ENCODE data around the gene HIGD1B. TPM values are rescaled to one million over a fixed set of nuclear protein-coding genes. Genes with fewer than 3 reads are reported as not detected.

The HIGD1B gene
- total RNA-seq, 2 donors from 2014 or later, result not detected

GRCh38 chr17:44827863-44828262, 19.8 kb upstream of the HIGD1B start:
- peaks cover 6% of the 10 kb centered on the region for H3K36me3 Mint-ChIP-seq
- no peak for DNase-seq (ENCODE audit: low spot score)
- peaks cover 7 to 8% of the 10 kb centered on the region in 2 donors for H3K4me1 Mint-ChIP-seq (ENCODE audit: low read depth in 2 of 2)
- peaks cover 25 to 33% of the 10 kb centered on the region in 2 donors for H3K27me3 Mint-ChIP-seq
- no peak overlapping the region for H3K4me3 Mint-ChIP-seq
- no peaks in the 10 kb centered on the region for H3K9me3 Mint-ChIP-seq
- no peak for ATAC-seq
- no peak overlapping the region for H3K27ac Mint-ChIP-seq

GRCh38 chr17:44828919-44829522, 18.7 kb upstream of the HIGD1B start:
- Mint-ChIP-seq H3K9me3 (no peaks in the 10 kb centered on the region), H3K36me3 (peaks cover 6% of the 10 kb centered on the region), H3K27ac (no peak overlapping the region), H3K4me1 (ENCODE audit: low read depth in 2 of 2) (peaks cover 7 to 8% of the 10 kb centered on the region in 2 donors), H3K27me3 (peaks cover 31 to 44% of the 10 kb centered on the region in 2 donors), H3K4me3 (peak overlapping the region; percentile 81)
- DNase-seq (ENCODE audit: low spot score) (no peak), ATAC-seq (no peak)

- Mint-ChIP-seq H3K4me1 (ENCODE audit: low read depth in 2 of 2) (peaks cover 7 to 8% of the 10 kb centered on the region in 2 donors), H3K27ac (no peak within 1 kb of the TSS), H3K4me3 (peak within 1 kb of the TSS; percentile 81), H3K9me3 (no peaks in the 10 kb centered on the region), H3K27me3 (peaks cover 31 to 44% of the 10 kb centered on the region in 2 donors), H3K36me3 (peaks cover 6% of the 10 kb centered on the region)
- DNase-seq (ENCODE audit: low spot score) (no peak), ATAC-seq (peak; percentile 51 to 72)
These were observed 17.9 kb upstream of the HIGD1B start, which contains the start of gene GJC1 for GRCh38 chr17:44829523-44830358. Gene GJC1 (minus strand): TSS chr17:44830287. CDS start chr17:44805817, 24,470 bp downstream.

GRCh38 chr17:44830359-44831288, 17.1 kb upstream of the HIGD1B start:
- H3K9me3 Mint-ChIP-seq, result no peaks in the 10 kb centered on the region
- ATAC-seq, result peak; percentile 37 to 59
- H3K36me3 Mint-ChIP-seq, result peaks cover 6% of the 10 kb centered on the region
- H3K4me3 Mint-ChIP-seq, result peak overlapping the region; percentile 56
- peaks cover 7 to 8% of the 10 kb centered on the region in 2 donors for H3K4me1 Mint-ChIP-seq (ENCODE audit: low read depth in 2 of 2)
- H3K27me3 Mint-ChIP-seq, result peaks cover 34 to 44% of the 10 kb centered on the region in 2 donors
- H3K27ac Mint-ChIP-seq, result no peak overlapping the region
- DNase-seq (ENCODE audit: low spot score), result no peak

GRCh38 chr17:44831371-44831770, 16.3 kb upstream of the HIGD1B start:
- no peak overlapping the region for H3K27ac Mint-ChIP-seq
- H3K4me3 Mint-ChIP-seq, result no peak overlapping the region
- H3K4me1 Mint-ChIP-seq (ENCODE audit: low read depth in 2 of 2), result peaks cover 7 to 8% of the 10 kb centered on the region in 2 donors
- H3K9me3 Mint-ChIP-seq, result no peaks in the 10 kb centered on the region
- peaks cover 6% of the 10 kb centered on the region for H3K36me3 Mint-ChIP-seq
- DNase-seq (ENCODE audit: low spot score) (no peak), ATAC-seq (no peak)
- peaks cover 34 to 44% of the 10 kb centered on the region in 2 donors for H3K27me3 Mint-ChIP-seq

GRCh38 chr17:44832805-44833204, 14.9 kb upstream of the HIGD1B start:
- no peak for DNase-seq (ENCODE audit: low spot score)
- H3K27ac Mint-ChIP-seq, result no peak overlapping the region
- no peak for ATAC-seq
- H3K9me3 Mint-ChIP-seq, result no peaks in the 10 kb centered on the region
- peaks cover 6% of the 10 kb centered on the region for H3K36me3 Mint-ChIP-seq
- H3K4me3 Mint-ChIP-seq, result no peak overlapping the region
- H3K27me3 Mint-ChIP-seq, result peaks cover 24 to 34% of the 10 kb centered on the region in 2 donors
- peaks cover 7 to 8% of the 10 kb centered on the region in 2 donors for H3K4me1 Mint-ChIP-seq (ENCODE audit: low read depth in 2 of 2)

- no peak for ATAC-seq
- H3K4me3 Mint-ChIP-seq, result no peak overlapping the region
- H3K4me1 Mint-ChIP-seq (ENCODE audit: low read depth in 2 of 2), result no peaks in the 10 kb centered on the region
- no peaks in the 10 kb centered on the region for H3K36me3 Mint-ChIP-seq
- no peak for DNase-seq (ENCODE audit: low spot score)
- H3K9me3 Mint-ChIP-seq, result no peaks in the 10 kb centered on the region
- H3K27me3 Mint-ChIP-seq, result peaks cover 14 to 15% of the 10 kb centered on the region in 2 donors
- no peak overlapping the region for H3K27ac Mint-ChIP-seq
These were observed 10.5 kb upstream of the HIGD1B start for GRCh38 chr17:44837196-44837595.

- no peaks in the 10 kb centered on the region for H3K36me3 Mint-ChIP-seq
- no peak overlapping the region for H3K4me3 Mint-ChIP-seq
- H3K4me1 Mint-ChIP-seq (ENCODE audit: low read depth in 2 of 2), result no peaks in the 10 kb centered on the region
- no peak overlapping the region for H3K27ac Mint-ChIP-seq
- ATAC-seq (no peak), DNase-seq (ENCODE audit: low spot score) (no peak)
- H3K27me3 Mint-ChIP-seq, result peaks cover 0 to 3% of the 10 kb centered on the region in 2 donors
- H3K9me3 Mint-ChIP-seq, result no peaks in the 10 kb centered on the region
These were observed 7.4 kb upstream of the HIGD1B start for GRCh38 chr17:44840274-44840673.

GRCh38 chr17:44840936-44841335, 6.7 kb upstream of the HIGD1B start:
- no peak for ATAC-seq
- no peak overlapping the region for H3K4me3 Mint-ChIP-seq

GRCh38 chr17:44842748-44843147, 4.9 kb upstream of the HIGD1B start:
- DNase-seq (ENCODE audit: low spot score) (no peak), ATAC-seq (no peak)
- Mint-ChIP-seq H3K27ac (no peak overlapping the region), H3K4me1 (ENCODE audit: low read depth in 2 of 2) (no peaks in the 10 kb centered on the region), H3K4me3 (no peak overlapping the region), H3K9me3 (no peaks in the 10 kb centered on the region), H3K27me3 (peaks cover 0 to 2% of the 10 kb centered on the region in 2 donors), H3K36me3 (no peaks in the 10 kb centered on the region)

More at GRCh38 chr17:44840936-44841335, 6.7 kb upstream of the HIGD1B start:
- no peaks in the 10 kb centered on the region for H3K36me3 Mint-ChIP-seq
- H3K27ac Mint-ChIP-seq, result no peak overlapping the region
- DNase-seq (ENCODE audit: low spot score), result no peak
- H3K27me3 Mint-ChIP-seq, result peaks cover 0 to 2% of the 10 kb centered on the region in 2 donors
- H3K4me1 Mint-ChIP-seq (ENCODE audit: low read depth in 2 of 2), result no peaks in the 10 kb centered on the region
- no peaks in the 10 kb centered on the region for H3K9me3 Mint-ChIP-seq

GRCh38 chr17:44844390-44844830, 3.3 kb upstream of the HIGD1B start:
- Mint-ChIP-seq H3K4me1 (ENCODE audit: low read depth in 2 of 2) (peaks cover 0 to 3% of the 10 kb centered on the region in 2 donors), H3K27ac (no peak overlapping the region), H3K27me3 (peaks cover 0 to 2% of the 10 kb centered on the region in 2 donors), H3K4me3 (no peak overlapping the region), H3K9me3 (no peaks in the 10 kb centered on the region), H3K36me3 (no peaks in the 10 kb centered on the region)
- ATAC-seq (no peak), DNase-seq (ENCODE audit: low spot score) (no peak)

GRCh38 chr17:44846206-44846605, 1.5 kb upstream of the HIGD1B start:
- Mint-ChIP-seq H3K27ac (no peak overlapping the region), H3K9me3 (no peaks in the 10 kb centered on the region), H3K4me1 (ENCODE audit: low read depth in 2 of 2) (peaks cover 5 to 8% of the 10 kb centered on the region in 2 donors), H3K4me3 (no peak overlapping the region), H3K36me3 (no peaks in the 10 kb centered on the region), H3K27me3 (no peaks in the 10 kb centered on the region)
- DNase-seq (ENCODE audit: low spot score) (no peak), ATAC-seq (no peak)

- Mint-ChIP-seq H3K27me3 (no peaks in the 10 kb centered on the region), H3K36me3 (no peaks in the 10 kb centered on the region), H3K9me3 (no peaks in the 10 kb centered on the region), H3K4me3 (no peak overlapping the region), H3K27ac (peak overlapping the region in 1 of 2 donors; percentile 14), H3K4me1 (ENCODE audit: low read depth in 2 of 2) (peaks cover 5 to 8% of the 10 kb centered on the region in 2 donors)
- DNase-seq (ENCODE audit: low spot score), result no peak
- ATAC-seq, result no peak
These were observed 643 bp downstream of the HIGD1B start for GRCh38 chr17:44848257-44848795.
